PC-3 (cell line): Measurements from ENCODE around the gene JADE2. TPM values are rescaled to one million over a fixed set of nuclear protein-coding genes. Genes with fewer than 3 reads are reported as not detected.
"Not testable (repeated sequence)": the region's sequence is repeated elsewhere in the genome, so short reads cannot be mapped to it uniquely, and the experiment has no call there.

ENCODE experiments used
- ATAC-seq: fragments of 200-7000 bp; cut with Tn5 transposase; 2 replicates; pipeline ENCODE4 v1.9.1; 2020; ENCODE audit warnings: mild to moderate bottlenecking, moderate library complexity
- BruUV-seq: library from RNA; stranded (reverse); fragments of 400-500 nt; replicated peaks from 2 replicates; lab custom pipeline; 2021; lab: Mats Ljungman, UMichigan
- CTCF ChIA-PET: fragments of 300-600 bp; sonication (Branson Sonifier 250); formaldehyde crosslinking; loops from one replicate; lab custom pipeline; 2022; ENCODE audit warnings: antibody characterized with exemption; lab: Charles Lee
- POLR2A ChIA-PET: fragments of 300-600 bp; sonication (Branson Sonifier 250); formaldehyde crosslinking; loops from one replicate; lab custom pipeline; 2022; ENCODE audit warnings: antibody characterized with exemption; ENCODE audit not compliant: unreplicated experiment; lab: Charles Lee
- DNase-seq: peaks from one replicate; pipeline ENCODE4 v3.0.0-alpha.2; 2015
- H2AFZ ChIP-seq: fragments of 300-600 bp; sonication (generic); 2 replicates; pipeline ENCODE4 v1.6.0; 2016; ENCODE audit warnings: antibody characterized with exemption, low read length
- H3F3A ChIP-seq: fragments of 300-600 bp; sonication (generic); one replicate; pipeline ENCODE4 v1.6.0; 2017; ENCODE audit warnings: antibody characterized with exemption, low read length, control low read depth, mild to moderate bottlenecking; ENCODE audit not compliant: unreplicated experiment
- H3K27ac ChIP-seq: fragments of 300-600 bp; sonication (generic); 2 replicates; pipeline ENCODE4 v1.5.1; 2016; ENCODE audit warnings: mild to moderate bottlenecking, low read length
- H3K27me3 ChIP-seq: fragments of 300-600 bp; sonication (generic); 2 replicates; pipeline ENCODE4 v1.6.1; 2016; ENCODE audit warnings: low read length, mixed read lengths
- H3K36me3 ChIP-seq: fragments of 300-600 bp; sonication (generic); 2 replicates; pipeline ENCODE4 v1.6.1; 2016; ENCODE audit warnings: low read depth, mixed run types, low read length, mixed read lengths
- H3K4me1 ChIP-seq: fragments of 300-600 bp; sonication (generic); 2 replicates; pipeline ENCODE4 v1.5.1; 2016; ENCODE audit warnings: low read length; ENCODE audit not compliant: insufficient read depth
- H3K4me2 ChIP-seq: fragments of 300-600 bp; sonication (generic); 2 replicates; pipeline ENCODE4 v1.6.0; 2016; ENCODE audit warnings: low read length
- H3K4me3 ChIP-seq: fragments of 300-600 bp; sonication (generic); 2 replicates; pipeline ENCODE4 v1.5.1; 2016; ENCODE audit warnings: mild to moderate bottlenecking, low read length, mixed read lengths
- H3K79me2 ChIP-seq: fragments of 300-600 bp; sonication (generic); 2 replicates; pipeline ENCODE4 v1.6.1; 2017; ENCODE audit warnings: low read length, mixed read lengths
- H3K9ac ChIP-seq: fragments of 300-600 bp; sonication (generic); 2 replicates; pipeline ENCODE4 v1.6.0; 2016; ENCODE audit warnings: mild to moderate bottlenecking, low read length
- H3K9me2 ChIP-seq: fragments of 300-600 bp; sonication (generic); replicated peaks from 2 replicates; pipeline ENCODE4 v1.6.1; 2016; ENCODE audit warnings: mixed run types, low read length, mixed read lengths
- H3K9me3 ChIP-seq: fragments of 300-600 bp; sonication (generic); 2 replicates; pipeline ENCODE4 v1.6.1; 2016; ENCODE audit warnings: low read length, mixed read lengths
- H4K20me1 ChIP-seq: fragments of 300-600 bp; sonication (generic); 2 replicates; pipeline ENCODE4 v1.6.1; 2016; ENCODE audit warnings: low read length, mixed read lengths
- CTCF ChIP-seq: fragments of 300-600 bp; sonication (generic); conservative IDR thresholded peaks from 2 replicates; pipeline ENCODE4 v1.5.1; 2017; ENCODE audit warnings: antibody characterized with exemption, low read depth, mild to moderate bottlenecking, low read length
- EZH2 ChIP-seq: fragments of 300-600 bp; sonication (generic); IDR thresholded peaks from one replicate; pipeline ENCODE4 v1.6.1; 2017; ENCODE audit warnings: antibody characterized with exemption, mild to moderate bottlenecking, low read length; ENCODE audit not compliant: unreplicated experiment
- EZH2phosphoT487 ChIP-seq: fragments of 300-600 bp; sonication (generic); IDR thresholded peaks from 2 replicates; pipeline ENCODE4 v1.6.1; 2018; ENCODE audit warnings: mild to moderate bottlenecking, antibody characterized with exemption, low read length, borderline replicate concordance
- intact Hi-C: fragments of 100-400 bp; cut with micrococcal nuclease; formaldehyde crosslinking; loops from 2 replicates; pipeline ENCODE4 v1.9.0; 2023
- total RNA-seq: library from RNA; depleted of rRNA; stranded (reverse); fragments of >200 nt; gene quantifications from 2 replicates; pipeline ENCODE4 v1.2.3, GENCODE V29; 2014

JADE2 gene
- total RNA-seq, 1 experiment from 2014 or later: 33.2 TPM

- H3K9me3 ChIP-seq: no peaks in the 10 kb centered on the region
- no peaks in the 10 kb centered on the region for H3F3A ChIP-seq
- no peaks in the 10 kb centered on the region for H3K9me2 ChIP-seq
- ChIA-PET CTCF (interaction anchor here (0.7 to 1.3 kb wide), 2 partner anchors 35 to 50 kb away, joined by 5 to 9 read pairs; no protein-coding TSS in a partner anchor), POLR2A (interaction anchor here (0.7 kb wide), 1 partner anchor 87 kb away, joined by 15 read pairs; no protein-coding TSS in a partner anchor)
- peak overlapping the region; percentile 24; the same call in 1 of the 2 replicates for H3K9ac ChIP-seq
- no peak overlapping the region for H2AFZ ChIP-seq
- peak overlapping the region; percentile 85 for H3K27ac ChIP-seq
- peaks cover 39% of the 10 kb centered on the region for H3K79me2 ChIP-seq
- H3K27me3 ChIP-seq: no peaks in the 10 kb centered on the region
- DNase-seq (peak; percentile 84), ATAC-seq (peak; percentile 34)
- TF ChIP-seq EZH2: no peak
- no peak for TF ChIP-seq EZH2phosphoT487
- no peak for TF ChIP-seq CTCF
- peaks cover 71% of the 10 kb centered on the region for H3K4me1 ChIP-seq
- intact Hi-C loops: no loop called here
- H3K4me2 ChIP-seq: peak overlapping the region; percentile 55
- no peaks in the 10 kb centered on the region for H4K20me1 ChIP-seq
- TSS peak; percentile 12 for BruUV-seq
- H3K4me3 ChIP-seq: no peak overlapping the region
- peaks cover 16% of the 10 kb centered on the region; the same call in 1 of the 2 replicates for H3K36me3 ChIP-seq
Measured at GRCh38 chr5:134552301-134552700, 26.8 kb downstream of the JADE2 start.

- ATAC-seq, H3K27me3 ChIP-seq, H3K9me3 ChIP-seq, intact Hi-C loops, H3F3A ChIP-seq, H3K9me2 ChIP-seq, BruUV-seq, H2AFZ ChIP-seq, H3K4me3 ChIP-seq, H4K20me1 ChIP-seq, DNase-seq: not testable (repeated sequence)
- peaks cover 39% of the 10 kb centered on the region for H3K79me2 ChIP-seq
- H3K4me1 ChIP-seq: peaks cover 69% of the 10 kb centered on the region
- peak overlapping the region; percentile 55; the same call in 1 of the 2 replicates for H3K4me2 ChIP-seq
- ChIA-PET POLR2A (interaction anchor here (0.7 kb wide), 1 partner anchor 87 kb away, joined by 15 read pairs; no protein-coding TSS in a partner anchor), CTCF (interaction anchor here (0.7 to 1.3 kb wide), 2 partner anchors 34 to 50 kb away, joined by 5 to 9 read pairs; no protein-coding TSS in a partner anchor)
- peaks cover 16% of the 10 kb centered on the region; the same call in 1 of the 2 replicates for H3K36me3 ChIP-seq
- H3K9ac ChIP-seq: peak overlapping the region; percentile 24
- H3K27ac ChIP-seq: peak overlapping the region; percentile 85
Measured at GRCh38 chr5:134552716-134553115, 27.2 kb downstream of the JADE2 start.

GRCh38 chr5:134553821-134554267, 28.4 kb downstream of the JADE2 start:
- no peak for ATAC-seq
- Histone ChIP-seq H3K4me1 (peaks cover 69% of the 10 kb centered on the region), H3K9ac (peak overlapping the region; percentile 42), H3F3A (no peaks in the 10 kb centered on the region), H3K79me2 (peaks cover 31% of the 10 kb centered on the region), H3K27ac (peak overlapping the region; percentile 85), H3K27me3 (no peaks in the 10 kb centered on the region), H3K9me2 (no peaks in the 10 kb centered on the region), H3K36me3 (peaks cover 16% of the 10 kb centered on the region; the same call in 1 of the 2 replicates), H4K20me1 (no peaks in the 10 kb centered on the region), H2AFZ (no peak overlapping the region), H3K4me2 (no peak overlapping the region), H3K4me3 (no peak overlapping the region), H3K9me3 (no peaks in the 10 kb centered on the region)
- TF ChIP-seq EZH2phosphoT487: no peak
- TF ChIP-seq CTCF: no peak
- TF ChIP-seq EZH2: no peak
- intact Hi-C loops: no loop called here
- no peak for DNase-seq
- CTCF ChIA-PET: no interaction called here
- POLR2A ChIA-PET: no interaction called here
- BruUV-seq: TSS peak; percentile 42
